Activated CD8-positive, alpha-beta memory T cell treated with anti-CD3 and anti-CD28 coated beads, Interleukin-2, amount 50 U/mL, for 48 hours (primary cell): ENCODE data around the gene ETHE1.
"Not testable (repeated sequence)": the region's sequence is repeated elsewhere in the genome, so short reads cannot be mapped to it uniquely, and the experiment has no call there.

Source experiments
- DNase-seq: peaks from one replicate; pipeline ENCODE4 v3.0.0-alpha.2; 2020

The ETHE1 gene

DNA sequence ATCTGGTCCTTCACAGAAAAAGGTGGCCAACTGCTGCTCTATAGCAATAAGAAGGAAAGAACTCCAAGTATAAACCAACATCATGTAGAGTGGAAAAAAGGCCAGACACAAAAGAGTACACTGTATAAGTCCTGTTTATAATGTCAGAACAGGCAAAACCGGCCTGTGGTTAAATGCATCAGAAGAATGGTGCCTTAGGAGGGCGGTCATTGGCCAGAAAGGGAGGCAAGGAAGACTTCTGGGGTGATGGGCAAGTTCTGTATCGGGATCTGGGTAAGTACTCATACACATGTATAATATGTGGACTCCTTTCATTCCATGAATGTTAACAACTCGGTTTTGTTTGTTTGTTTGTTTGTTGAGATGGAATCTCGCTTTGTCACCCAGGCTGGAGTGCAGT lies 4.1 kb downstream of the ETHE1 start:
- no peak for DNase-seq

DNA sequence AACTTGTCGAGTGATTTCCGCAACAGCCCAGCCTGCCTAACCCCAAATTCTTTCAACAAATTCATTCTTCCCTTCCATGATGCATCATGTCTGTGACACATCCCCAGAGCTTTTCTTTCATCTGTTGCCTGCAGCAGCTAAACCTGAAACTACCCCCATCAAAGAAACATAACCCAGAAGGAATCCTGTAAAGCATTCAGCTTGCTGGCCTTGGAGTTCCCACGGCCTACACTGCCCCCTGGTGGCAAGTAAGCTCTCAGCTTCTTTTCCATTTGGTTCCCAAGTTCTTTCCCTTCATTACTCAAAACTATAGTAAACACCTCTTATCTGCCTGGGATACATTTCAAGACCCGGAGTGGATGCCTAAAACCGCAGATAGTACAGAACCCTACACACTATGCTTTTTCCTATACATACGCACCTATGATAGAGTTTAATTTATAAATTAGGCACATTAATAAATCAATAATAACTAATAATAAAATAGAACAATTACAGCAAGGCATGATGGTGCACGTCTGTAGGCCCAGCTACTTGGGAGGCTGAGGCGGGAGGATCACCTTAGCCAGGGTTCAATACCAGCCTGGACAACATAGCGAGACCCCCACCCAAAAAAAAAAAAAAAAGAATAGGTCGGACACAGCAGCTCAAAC lies 7.4 kb downstream of the ETHE1 start:
- DNase-seq: peak; percentile 89

DNA sequence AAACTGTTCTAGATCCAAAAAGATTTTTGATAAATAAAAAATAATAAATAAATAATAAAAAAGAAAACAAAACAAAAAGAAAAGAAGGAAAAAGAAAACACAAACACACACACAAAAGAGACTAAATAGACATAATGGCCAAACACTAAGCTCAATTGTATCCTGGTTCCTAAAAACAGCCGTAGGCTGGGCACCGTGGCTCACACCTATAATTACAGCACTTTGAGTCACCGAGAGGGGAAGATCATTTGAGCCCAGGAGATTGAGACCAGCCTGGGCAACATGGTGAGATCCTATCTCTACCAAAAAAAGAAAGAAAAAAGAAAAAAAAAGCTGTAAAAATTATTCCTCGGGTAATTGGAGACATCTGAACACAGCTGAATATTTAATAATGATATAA lies 8.9 kb downstream of the ETHE1 start:
- DNase-seq: no peak

DNA sequence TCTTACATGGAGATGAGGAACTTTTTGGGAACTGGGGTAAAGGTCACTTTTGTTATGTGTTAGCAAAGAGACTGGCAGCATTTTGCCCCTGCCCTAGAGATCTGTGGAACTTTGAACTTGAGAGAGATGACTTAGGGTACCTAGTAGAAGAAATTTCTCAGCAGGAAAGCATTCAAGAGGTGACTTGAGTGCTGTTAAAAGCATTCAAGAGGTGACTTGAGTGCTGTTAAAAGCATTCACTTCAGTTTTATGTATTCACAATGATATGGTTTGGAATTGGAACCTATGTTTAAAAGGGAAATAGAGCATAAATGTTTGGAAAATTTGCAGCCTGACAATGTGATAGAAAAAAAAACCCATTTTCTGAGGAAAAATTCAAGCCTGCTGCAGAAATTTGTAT lies 14.6 kb downstream of the ETHE1 start:
- not testable (repeated sequence) for DNase-seq

DNA sequence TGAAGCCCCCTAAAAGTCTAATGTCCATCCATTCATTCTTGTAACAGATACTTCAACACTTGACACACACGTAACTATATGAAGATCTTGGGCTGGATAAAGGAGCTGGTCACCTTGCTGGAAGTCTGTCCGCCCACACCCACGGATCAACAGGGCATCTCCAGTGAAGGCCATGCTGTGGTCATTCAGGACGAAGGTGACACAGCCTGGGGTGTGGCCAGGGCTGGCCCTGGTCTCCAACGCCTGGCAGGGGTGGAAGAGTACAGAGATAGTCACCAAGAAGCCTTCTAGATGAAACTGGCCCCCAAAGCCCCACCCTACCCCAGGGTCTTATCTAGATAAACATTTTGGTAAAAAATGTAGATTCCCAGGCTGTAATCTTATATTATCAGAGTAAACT lies 15.7 kb downstream of the ETHE1 start:
- DNase-seq: no peak

DNA sequence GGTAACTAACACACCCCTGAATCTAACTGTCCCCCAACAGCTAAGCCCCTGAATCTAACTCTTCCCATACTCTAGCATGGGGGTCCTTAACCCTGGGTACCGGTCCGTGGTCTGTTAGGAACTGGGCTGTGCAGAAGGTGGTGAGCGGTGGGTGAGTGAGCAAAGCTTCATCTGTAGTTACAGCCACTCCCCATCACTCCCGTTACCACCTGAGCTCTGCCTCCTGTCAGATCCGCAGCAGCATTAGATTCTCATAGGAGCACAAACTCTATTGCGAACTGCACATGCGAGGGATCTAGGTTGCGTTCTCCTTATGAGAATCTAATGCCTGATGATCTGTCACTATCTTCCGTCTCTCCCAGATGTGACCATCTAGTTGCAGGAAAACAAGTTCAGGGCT lies 16.3 kb downstream of the ETHE1 start:
- no peak for DNase-seq

DNA sequence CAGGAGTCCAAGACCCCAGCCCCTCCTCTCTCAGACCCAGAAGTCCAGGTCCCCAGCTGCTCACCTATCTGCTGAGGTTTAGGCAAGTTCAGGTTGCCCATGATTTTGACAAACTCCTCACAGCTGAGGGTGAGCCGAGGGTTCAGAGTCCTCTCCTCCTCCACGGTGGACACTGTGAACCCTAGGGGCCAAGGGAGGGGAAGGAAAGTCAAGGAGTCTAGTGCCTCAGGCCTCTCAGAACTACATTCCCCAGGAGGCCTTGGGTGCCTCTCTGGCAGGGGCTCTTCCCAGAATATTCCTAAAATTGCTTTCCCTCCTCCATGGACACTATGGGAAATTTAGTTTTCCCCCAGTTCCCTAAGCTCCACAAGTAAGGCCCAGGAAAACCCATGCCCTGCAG lies 19.1 kb downstream of the ETHE1 start:
- no peak for DNase-seq

DNA sequence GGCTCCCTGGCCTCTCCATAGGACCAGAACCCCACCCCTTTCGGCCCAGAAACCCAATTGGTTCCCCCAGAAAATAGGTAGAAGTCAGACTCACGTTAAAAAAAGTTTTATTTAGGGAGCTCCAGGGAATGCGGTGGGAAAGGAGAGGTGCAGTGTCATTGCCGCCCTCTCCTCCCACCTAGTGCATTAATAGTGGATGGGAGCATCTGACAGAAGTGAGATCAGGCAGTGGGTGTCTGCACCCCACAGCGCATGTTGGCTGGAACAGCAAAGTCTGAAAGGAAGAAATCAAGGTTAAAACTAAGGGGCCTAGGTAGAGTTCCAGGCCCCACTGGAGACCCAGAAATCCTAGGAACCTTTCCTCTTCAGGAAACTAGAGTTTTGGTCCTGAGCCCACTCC lies 20.4 kb downstream of the ETHE1 start:
- no peak for DNase-seq

DNA sequence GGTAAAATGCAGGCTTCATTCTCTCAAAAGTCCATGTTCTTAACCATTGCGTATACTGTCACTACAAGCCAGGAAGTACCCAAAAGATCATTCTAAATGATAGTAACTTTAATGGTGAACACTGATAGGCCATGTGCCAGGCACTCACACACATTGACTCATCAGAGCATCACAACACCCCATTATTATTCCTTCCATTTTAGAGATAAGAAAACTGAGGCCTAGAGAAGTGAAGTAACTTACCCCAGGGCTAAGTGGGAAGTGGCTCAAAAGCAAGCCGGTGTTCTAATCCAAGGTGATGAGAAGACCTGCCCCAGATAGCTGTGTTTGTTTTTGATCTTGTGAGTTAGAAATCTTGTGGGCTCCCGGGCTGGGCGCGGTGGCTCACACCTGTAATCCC lies 21.1 kb downstream of the ETHE1 start:
- no peak for DNase-seq

DNA sequence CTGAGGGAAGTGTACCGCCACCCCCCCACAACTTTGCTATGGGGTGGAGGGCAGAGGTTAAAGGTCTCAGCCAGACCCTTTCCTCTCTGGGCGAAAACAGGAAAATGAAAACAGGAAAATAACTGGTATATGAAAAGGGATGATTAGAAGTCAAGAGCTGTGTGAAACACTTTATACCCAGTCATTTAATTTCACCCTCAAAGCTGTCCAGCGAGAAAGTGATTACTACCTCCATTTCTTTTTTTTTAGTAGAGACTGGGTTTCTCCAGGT lies 21.9 kb downstream of the ETHE1 start:
- DNase-seq: no peak

DNA sequence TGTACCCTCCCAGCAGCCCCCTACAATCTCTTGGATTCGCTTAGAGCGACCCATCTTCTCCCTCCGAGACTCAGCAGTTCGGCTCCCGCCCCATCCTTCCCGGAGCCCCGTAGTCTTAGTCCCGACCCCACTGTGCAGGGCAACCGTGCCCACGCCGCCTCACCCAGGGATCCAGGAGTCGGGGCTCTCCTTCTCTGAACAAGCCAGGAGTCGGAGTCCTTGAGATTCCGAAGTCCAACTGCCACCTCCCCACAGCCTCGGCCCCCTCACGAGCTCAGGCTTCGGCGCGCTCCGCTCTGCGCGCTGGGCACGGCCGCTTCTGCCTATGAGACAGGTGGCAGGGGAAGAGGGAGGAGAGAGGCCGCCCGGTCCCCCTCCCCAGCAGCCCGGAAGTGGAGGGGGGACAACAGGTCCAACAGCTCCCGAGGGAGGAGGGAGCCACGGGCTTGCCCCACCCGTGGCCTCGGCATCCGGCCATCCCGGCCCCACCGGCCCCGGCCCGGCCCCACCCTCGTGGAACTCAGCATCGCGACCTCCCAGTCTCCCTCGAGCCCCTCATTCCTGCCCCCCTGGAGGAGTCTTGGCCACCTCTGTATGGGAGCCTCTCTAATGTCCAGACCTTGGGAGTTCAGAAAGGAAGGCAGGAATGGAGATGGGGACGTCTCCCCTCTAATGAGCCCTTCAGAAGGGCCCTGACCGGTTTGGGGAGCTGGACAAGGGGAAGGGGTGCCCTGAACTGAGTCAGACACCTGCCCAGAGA lies 22.4 kb downstream of the ETHE1 start, which contains the start of gene PHLDB3:
PHLDB3 (minus strand) TSS at position 321 of the 760 bp plus-strand sequence. CDS start 628 bp downstream, outside the sequence.
- peak; percentile 82 for DNase-seq

DNA sequence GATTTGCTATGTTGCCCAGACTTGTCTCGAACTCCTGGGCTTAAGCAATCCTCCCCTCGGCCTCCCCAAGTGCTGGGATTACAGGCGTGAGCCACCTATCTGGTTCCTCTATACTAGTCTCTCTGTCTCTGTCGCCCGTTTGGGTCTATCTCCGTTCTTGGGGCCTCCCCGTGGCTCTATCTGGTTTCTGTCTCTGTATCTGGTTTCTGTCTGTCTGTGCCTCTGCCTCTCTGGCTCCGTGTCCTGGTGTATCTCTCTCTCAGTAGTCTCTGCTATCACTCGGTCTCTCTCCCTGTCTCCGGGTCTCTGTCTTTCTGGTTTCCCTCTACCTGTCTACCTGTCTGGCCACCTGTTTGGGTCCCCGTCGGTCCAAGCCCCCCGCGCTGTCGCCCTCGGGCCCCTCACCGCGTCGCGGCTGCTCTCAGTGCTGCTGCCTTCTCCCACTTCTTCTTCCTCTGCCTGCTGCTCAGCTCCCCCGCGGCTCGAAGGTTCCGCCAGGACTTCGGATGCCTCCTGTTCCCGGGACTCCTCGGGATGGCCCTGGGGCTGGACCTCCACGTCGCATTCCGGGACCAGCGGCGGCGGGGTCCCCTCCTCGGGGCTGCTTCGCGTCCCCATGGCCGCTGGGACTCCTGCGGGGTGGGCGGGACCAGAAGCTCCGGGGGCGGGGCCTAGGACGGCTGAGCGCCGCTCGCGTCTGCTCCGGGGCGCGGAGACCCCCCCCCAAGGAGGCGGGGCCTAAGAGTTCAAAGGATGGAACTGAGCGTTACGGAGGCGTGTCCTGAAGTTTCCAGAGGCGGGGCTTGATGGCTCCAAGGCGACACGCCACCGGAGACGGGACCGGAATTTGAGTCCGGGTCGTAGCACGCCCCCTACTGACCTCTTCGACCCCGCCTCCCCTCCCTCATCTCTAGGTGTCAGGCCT lies 23.2 kb downstream of the ETHE1 start:
- DNase-seq: peak; percentile 97

DNA sequence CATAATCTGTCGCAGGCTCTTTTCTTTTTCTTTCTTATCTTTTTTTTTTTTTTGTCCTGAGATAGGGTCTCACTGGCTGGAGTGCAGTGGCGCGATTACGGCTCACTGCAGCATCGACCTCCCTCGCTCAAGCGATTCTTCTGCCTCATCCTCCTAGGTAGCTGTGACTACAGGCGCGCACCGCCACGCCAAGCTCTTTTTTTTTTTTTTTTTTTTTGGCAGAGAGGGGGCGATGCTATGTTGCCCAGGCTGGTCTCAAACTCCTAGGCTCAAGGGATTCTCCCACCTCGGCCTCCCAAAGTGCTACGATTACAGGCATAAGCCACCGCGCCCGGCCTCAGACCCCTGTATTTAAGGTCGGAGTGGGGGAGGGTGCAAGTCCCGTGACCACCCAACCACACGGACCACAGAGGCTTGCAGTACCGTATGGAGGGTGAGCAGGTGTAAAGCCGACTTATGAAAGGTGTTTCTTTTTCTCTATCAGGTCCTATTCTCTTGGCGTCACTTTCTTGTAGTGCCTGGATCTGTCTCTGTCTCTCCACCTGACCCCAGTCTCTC lies 24.5 kb downstream of the ETHE1 start:
- DNase-seq: no peak

DNA sequence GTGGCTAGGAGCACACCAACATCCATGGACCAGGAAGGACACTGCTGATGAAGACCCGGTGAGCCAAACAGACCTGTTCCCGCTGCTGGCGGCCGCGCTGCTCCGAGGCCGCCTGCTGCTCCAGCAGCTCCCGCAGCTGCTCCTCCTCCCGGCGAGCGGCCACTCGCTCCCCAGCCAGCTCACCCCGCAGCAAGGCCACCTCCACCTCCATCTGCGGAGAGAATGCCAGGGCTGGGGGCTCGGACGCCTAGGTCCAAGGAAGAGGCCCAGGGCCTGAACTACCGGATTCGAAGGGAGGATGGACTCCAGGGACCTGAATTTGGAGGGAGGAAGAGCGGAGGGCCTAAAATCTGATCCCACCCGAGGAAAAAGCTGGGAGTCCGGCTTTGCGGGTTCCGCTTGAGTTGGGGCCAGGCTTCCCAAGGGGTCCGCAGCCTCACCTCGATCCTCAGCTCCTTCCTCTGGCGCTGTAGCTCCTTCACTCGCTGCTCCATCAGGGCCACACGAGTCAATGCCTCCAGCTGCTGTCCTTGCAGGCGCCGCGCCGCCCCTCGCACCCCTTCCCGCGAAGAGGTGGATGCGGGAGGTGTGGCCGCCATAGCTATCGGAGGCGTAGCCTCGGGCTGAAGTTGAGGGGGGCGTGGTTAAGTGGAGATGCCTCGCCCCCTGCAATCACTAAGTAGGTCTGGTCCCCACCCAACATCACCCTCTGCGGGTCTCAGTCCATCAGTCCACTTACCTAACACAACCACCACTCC lies 25.2 kb downstream of the ETHE1 start:
- DNase-seq: no peak

DNA sequence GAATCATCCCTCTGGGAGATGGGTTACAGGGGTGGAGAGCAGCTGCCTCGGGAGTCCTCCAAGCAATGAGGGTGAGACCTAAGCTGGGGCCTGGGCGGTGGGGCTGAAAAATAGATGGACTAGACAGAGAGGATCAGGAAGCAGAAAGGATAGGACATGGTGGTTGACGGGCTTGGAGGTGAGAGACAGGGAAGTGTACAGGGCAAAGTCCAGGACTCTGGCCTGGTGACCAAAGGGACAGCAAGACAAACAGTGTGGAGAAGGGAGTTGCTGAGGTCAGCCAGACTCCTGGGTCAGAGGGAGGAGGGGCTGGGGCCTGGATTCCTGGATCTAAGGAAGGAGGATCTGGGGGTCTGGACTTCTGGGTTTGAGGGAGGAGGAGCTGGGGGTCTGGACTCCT lies 28.0 kb downstream of the ETHE1 start:
- DNase-seq: no peak

DNA sequence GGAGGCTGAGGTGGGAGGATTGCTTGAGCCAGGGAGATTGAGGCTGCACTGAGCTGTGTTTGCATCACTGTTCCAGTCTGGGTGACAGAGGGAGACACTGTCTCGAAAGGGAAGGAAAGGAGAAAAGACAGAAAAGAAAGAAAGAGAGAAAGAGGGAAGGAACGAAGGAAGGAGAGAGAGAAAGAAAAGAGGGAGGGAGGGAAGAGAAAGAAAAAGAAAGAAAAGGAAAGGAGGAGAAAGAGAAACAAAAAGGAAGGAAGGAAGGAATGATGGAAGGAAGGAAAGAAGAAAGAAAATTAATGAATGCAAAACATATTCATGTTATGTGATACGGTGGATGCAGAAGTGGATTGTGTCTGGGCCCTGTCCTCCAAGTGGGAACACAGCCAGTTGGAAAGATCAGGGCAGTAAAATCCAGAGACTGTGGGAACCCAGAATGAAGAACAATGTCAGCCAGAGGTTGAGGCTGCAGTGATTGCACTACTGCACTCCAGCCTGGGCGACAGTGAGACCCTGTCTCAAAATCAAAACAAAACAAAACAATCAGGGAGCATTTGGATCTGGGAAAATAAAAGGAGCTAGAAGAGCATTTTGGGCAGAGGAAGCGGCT lies 28.7 kb downstream of the ETHE1 start:
- no peak for DNase-seq

DNA sequence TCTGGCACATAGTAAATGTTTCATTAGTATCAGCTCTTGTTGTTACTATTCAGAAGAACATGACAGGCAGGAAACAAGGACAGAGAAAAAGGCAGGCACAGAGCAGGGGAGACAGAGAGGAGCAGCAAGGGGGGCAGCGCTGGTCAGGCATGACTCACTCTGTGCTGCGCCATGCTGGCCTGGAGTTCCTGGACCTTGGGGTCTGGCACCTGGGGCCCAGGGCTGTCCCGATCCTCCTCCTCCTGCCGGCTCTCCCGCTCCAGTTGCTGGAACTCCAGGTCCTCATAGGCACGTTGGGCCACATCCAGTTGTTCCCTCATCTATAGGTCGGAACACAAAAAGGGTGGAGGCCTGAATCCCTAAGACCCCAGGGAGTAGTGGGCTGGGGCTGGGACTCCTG lies 30.0 kb downstream of the ETHE1 start:
- no peak for DNase-seq

DNA sequence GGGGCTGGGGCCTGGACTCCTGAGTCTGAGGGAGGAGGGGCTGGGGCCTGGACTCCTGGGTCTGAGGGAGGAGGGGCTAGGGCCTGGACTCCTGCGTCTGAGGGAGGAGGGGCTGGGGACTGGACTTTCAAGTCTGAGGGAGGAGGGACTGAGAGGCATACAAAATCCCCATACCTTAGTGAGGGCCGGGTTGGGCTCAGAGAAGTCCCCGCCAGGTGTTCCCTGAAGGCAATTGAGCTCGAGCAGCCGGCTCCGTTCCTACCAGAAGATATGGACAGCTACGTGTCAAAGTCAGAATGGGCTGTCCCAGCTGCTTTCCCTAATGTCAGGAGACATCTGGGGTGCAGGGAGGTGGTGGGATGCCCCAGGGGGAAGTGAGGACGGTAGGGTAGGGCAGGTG lies 31.9 kb downstream of the ETHE1 start:
- DNase-seq: no peak

DNA sequence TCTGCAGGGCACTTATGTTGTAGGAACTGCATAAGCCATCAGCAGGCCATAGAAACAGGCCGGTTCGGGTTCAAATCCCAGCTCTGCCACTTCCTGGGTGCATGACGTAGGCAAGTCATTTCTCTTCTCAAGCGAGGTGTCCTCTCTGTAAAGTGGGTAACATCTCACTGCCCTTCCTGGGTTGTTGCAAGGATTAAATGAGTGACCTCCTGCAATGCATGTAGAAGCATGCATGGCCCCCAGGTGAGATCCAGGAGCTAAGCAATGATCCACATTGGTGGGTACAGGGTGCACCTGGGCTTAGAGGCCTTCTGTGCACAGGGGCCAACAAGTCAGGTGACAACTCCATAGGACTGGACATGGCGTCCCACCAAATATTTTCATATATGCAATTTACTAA lies 36.2 kb downstream of the ETHE1 start:
- DNase-seq: no peak

DNA sequence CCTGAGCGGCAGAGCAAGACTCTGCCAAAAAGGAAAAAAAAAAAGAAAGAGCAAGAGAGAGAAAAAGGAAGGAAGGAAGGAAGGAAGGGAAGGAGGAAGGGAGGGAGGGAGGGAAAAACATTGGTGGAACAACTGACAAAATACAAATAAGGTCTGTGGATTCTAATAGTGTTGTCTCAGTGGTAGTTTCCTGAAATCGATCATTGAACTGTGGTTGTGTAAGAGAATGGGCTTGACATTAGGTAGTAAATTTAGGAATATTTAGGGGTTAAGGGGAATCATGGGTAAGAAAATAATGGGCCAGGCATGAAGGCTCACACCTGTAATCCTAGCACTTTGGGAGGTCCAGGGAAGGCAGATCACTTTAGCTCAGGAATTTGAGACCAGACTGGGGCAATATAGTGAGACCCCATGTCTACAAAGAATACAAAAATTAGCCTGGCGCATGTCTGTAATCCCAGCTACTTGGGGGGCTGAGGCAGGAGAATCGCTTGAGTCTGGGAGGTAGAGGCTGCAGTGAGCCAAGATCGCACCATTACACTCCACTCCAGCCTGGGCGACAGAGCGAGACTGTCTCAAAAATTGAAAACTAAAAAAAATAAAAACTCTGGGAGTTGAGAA lies 36.9 kb downstream of the ETHE1 start:
- no peak for DNase-seq

DNA sequence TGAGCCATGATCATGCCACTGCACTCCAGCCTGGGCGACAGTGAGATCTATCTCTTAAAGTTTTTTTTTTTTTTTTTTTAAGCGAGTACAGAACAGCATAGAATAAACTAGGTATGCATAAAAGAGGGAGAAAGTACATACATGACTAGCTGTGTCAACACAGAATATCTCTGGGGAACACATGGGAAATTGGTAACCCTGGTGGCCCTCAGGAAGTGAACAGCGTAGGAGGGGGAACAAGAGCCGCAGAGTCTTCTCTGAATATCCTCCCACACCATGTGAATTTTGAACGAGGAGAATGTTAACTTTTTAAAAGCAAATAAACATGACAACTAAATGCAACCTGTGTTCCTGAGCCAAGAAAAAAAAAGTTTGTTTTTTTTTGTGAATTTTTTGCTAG lies 37.7 kb downstream of the ETHE1 start:
- no peak for DNase-seq

DNA sequence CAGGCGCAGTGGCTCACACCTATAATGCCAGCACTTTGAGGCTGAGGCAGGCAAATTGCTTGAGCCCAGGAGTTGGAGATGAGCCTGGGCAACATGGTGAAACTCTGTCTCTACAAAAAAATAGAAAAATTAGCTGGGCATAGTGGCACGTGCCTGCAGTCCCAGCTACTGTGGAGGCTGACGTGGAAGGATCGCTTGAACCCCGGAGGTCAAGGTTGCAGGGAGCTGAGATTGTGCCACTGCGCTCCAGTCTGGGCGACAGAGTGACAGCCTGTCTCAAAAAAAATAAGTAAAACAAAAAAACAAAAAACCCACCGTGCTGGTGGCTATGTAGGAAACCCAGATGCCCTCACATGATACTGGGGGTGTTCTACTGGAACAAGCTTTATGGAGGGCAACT lies 38.8 kb downstream of the ETHE1 start:
- DNase-seq: no peak
